ENCODE results near the gene NDUFAF2.
"Not testable (repeated sequence)": the region's sequence is repeated elsewhere in the genome, so short reads cannot be mapped to it uniquely, and the experiment has no call there.

The NDUFAF2 gene

DNA sequence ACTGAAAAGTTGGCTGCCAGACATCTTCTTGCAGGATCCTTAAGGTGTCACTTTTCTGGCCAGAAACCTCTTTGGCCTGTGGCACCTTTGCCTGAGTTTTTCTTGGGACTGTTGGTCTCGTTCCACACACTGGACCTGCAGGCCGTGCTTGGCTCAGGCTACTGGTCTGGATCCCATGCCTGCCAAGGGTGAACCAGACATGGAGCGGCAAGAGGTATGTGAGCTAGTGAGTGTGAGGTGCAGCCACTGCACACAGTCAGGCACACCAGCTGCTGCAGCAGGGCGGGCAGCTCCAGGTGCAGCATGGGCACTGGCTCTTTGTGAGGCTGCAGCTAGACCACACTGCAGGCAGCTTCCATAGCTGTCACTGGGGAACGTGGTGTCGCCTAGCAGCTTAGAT, 47.9 kb downstream of the NDUFAF2 start:
- no peak for DNase-seq (ENCODE audit: low read depth, low spot score)

DNA sequence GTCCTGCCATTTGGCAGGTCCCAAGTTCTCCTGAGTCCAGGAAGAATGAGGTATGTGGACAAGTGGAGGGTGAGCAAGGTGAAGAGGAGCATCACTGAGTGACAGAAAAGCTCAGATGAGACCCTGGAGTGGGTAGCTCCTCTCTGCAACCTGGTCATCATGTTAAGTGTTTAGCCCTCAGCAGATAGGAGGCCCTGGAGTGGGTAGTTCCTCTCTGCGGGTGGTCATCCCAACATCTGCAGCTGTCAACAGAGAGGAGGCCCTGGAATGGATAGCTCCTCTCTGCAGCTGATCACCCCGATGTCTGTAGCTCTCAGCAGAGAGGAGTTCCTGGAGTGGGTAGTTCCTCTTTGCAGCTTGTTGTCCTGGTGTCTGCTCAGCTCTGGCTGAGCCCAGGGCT, 48.4 kb downstream of the NDUFAF2 start:
- no peak for DNase-seq (ENCODE audit: low read depth, low spot score)

DNA sequence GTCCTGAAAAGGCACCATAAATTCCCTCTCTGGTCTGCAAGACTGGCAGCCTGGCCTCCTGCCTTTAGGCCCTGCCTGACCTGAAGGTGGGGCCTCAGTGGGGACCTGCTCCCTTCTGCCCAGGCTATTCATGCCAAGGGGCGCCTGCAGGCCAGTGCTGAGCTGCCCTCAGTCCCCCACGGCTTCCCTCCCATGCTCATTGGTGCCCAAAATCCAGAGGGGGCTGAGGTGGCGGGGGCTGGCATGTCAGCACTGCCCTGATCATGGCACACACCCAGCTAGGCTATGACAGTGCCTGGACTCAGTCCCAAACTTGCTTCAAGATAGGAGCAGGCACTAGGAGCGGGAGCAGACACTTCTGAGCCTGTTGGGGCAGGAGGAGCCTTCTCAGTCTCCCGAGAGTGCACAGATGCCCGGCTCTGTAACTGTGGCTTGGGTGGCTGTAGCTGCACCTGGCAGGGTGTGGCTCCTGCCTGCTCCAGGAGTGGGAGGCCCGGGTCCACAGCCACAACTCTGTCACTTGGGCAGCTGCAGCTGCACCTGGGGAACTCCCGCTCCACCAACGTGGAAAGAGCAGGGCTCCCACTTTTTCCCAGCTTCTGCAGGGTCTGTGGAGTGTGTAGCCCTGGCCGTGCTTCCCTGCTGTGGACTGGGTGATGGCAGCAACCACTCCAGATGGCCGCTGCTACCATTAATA, 49.0 kb downstream of the NDUFAF2 start:
- no peak for DNase-seq (ENCODE audit: low read depth, low spot score)

DNA sequence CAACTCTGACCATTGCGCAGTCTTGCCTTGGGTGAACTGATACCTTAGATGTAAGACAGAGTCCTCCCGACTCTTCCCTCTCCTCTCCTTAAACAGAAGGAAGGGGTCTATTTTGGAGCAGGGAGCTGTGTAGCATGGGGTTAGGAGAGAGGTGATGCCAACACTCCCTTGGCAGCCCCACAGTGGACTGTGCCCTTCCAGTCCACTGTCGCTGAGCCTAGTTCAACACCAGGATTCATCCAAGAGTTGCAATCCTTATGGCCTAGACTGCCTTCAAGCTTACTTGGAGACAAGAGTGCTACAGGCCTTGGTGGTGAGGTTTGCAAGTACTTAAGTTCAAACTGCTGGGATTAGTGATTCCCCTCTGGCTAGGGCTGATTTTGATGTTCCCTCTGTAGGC, 51.4 kb downstream of the NDUFAF2 start:
- no peak for DNase-seq (ENCODE audit: low read depth, low spot score)

DNA sequence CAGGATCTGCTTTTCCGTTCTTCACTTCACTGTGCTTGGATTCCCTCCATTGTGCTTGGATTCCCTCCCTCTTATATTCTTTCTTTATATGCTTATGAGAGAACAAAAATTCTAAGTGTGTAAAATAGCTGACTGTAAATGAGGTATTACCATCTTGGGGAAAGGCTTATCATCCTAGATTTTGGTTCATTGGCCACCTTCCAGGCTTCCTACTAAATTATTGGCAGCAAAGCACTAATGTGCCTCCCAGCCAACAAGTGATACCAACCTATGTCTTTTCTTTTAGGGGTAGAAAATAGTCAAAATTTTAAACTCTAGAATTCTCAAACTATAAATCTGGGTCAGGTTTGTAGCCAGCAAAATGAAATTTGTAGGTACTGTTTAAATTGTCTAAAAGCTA, 52.7 kb downstream of the NDUFAF2 start:
- DNase-seq (ENCODE audit: low read depth, low spot score) = no peak

DNA sequence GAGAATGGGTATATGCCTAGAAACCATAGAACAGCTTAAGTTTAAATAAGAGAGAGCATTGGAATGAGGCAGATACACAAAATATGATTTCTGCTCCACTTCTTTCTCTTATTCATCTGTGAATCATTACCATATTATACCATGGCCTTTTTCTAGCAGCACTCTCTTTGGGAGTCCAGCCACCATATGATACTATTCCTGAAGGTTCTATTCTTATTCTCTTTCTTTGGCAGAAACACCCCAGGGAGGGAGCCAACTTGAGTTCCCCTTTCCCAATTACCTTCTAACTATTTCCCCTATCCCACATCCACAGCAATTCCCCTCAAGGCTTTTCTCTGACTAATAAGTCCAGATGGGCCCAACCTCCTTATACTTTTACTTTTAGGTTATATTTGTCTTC, 55.9 kb downstream of the NDUFAF2 start:
- no peak for DNase-seq (ENCODE audit: low read depth, low spot score)

DNA sequence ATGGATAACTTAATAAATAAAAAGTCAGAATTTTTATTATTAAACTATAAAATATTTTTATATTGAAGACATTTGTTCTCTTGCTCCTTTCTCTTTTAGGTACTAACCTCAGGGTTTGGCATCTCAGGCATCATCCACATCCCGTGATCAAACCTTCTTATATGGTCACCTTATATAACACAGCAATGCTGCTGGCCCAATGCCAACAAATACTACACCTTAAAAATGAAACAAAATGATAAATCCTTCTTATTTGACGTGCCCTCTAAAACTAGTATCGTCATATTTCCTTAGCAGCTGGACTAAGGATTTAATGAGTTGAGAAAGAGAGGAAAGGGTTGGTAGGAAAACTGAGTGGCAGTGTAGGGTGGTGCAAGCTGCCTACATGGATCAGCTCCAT, 56.6 kb downstream of the NDUFAF2 start:
- DNase-seq (ENCODE audit: low read depth, low spot score) = no peak

DNA sequence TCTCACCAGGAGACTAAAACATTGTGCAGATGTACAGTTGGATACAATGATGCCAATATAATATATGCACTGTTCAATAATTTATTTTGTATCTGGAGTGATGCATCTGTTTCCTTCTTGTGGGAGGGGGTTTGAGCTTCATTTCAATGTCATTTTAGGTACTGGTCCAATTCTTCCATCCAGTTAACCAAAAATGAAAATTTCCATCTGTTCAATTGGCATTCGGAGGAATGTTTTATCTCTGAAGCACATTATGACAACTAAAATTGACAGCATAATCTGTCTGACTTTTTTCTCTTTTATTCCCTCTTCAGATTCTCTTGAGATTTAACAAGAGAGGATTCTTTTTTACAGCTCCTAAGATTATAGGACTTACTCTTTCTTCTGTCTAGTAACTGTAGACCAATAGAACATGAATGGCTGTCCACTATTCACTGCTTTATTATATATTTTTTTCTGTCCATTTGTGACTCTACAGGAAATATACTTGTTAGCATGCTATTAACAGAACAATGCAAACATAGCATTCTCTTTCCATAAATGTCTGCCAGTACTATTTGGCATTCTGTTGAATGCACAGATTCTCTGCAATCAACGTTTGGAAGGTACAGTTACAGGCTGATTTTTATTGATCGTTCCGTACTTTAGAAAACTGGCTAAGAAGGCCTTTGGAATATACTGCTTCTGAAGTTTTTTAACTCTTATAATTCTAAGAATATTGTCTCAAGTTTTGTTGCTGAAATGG, 57.8 kb downstream of the NDUFAF2 start:
- no peak for DNase-seq (ENCODE audit: low read depth, low spot score)

DNA sequence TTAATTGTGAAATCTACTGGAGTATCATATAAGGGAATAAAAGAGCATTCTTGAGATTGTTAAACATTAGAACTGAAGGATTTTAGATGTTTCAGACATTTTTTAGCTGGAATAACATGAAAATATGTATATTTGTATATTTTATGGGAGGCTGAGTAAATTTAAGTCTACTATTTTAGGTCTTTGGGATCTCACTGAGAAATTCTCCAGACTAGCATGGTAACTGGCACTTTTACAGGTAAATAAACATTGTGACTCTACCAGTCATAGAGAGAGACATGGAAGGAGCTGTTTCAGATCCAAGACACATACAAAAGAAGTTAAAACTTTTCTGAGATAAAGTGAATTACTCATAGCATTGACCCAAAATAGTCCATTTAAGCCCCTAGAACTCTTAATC, 59.4 kb downstream of the NDUFAF2 start:
- DNase-seq (ENCODE audit: low read depth, low spot score) = no peak

DNA sequence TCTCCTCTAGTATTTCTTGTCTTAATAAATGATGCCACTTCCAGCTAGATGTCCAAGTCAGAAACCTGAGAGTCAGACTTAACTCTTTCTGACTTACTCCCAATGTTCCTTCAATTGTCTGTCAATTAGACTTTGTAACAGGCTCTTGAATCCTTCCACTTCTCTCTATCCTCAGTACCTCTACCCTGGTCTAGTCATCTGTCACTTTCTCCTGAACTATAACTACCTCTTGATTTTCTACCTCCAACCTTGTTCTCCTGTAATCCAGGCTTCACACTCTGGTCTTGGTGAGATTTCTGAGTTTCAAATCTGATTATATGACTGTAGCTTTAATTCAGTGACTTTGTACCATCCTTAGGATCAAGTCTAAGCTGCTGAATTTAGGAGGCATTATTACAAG, 64.9 kb downstream of the NDUFAF2 start:
- DNase-seq (ENCODE audit: low read depth, low spot score) = no peak

DNA sequence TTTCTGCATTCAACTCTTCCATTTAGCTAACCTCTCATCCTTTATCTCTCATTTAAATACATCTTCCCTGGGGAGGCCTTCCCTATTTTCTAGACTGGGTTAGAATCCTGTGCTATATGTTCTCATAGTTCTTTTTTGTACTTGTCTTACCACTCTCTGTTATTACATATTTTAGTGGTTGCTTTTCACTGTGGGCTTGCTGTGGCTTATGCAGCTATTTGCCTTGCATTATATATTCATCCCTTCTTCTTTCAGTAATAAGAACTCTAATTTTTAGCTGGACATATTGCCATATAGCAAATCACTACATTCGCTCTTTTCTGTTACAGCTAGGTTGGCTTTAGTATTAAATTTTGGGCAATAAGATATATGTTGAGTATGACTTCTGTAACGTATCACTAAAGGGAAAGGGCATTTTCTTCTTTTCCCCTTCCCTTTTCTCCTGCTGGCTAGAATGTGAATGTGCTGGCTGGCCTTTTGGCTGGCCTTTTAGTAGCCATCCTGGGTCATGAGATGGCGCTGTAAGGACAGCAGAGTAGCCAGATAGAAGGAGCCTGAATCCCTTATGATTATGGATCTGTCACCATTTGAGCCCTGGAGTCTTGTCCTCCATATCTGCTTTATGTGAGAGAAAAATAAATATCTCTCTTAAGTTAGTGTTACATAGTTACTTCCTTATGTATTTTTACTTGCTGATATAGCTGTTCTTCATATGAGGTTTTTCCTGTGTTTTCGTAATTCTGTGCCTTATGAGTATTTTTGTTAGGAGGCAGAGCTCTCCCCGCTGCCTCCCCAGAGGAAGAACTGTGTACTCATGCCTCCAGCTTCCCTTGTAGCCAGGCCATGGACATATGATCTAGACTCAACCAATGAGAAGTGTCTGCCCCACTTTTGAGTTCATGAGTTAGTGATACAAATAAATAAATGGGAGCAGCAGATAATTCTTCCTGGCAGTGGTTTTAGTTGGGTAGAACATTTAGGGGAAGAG, 65.8 kb downstream of the NDUFAF2 start:
- DNase-seq (ENCODE audit: low read depth, low spot score) = no peak

DNA sequence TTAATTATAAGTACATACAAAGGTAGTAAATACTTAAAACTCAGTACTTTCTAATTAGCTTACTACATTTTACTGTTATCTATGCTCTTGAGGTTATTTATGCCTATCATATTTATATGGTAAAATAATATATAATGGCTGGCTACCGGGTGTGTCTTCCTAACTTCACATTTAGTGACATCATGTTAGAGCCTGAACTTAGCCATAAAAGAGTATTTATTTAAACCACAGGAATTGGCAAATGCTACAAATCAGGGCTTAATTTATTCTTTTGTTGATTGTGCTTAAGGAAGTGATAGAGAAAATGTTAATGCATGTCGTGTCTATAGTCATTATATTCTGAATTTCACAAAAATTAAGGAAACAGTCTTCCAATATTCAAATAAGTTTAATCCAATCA, 73.1 kb downstream of the NDUFAF2 start:
- DNase-seq (ENCODE audit: low read depth, low spot score) = no peak

DNA sequence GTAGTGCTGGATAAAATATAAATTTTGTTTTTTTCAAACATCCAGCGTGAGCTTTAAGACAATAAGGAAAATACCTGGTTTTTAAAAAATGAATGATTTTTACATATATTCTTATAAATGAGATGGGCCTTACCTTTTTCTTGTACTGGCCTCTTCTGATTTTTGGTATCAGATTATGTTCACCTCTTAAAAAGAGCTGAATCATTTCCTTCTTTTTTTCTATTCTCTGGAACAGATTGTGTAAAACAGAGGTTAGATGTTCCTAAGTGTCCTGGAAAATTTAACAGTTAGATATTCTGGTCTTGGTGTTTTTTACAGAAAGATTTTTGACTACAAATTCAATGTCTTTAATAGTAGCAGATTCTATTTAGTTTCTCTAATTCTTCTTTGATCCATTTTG, 74.6 kb downstream of the NDUFAF2 start:
- DNase-seq (ENCODE audit: low read depth, low spot score) = no peak

DNA sequence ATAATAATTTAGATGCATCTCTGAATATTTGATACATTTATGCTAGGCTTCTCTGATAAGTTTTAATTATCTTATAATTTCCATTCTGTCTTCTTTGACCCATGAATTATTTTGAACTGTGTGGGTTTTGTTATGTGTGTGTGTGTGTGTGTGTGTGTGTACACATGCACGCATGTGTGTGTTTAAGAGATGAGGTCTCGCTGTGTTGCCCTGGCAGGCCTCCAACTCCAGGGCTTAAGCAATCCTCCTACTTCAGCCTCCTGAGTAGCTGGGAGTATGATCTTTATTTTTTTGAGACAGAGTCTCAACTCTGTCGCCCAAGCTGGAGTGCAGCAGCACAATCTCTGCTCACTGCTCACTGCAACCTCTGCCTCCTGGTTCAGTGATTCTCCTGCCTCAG, 75.4 kb downstream of the NDUFAF2 start:
- no peak for DNase-seq (ENCODE audit: low read depth, low spot score)

DNA sequence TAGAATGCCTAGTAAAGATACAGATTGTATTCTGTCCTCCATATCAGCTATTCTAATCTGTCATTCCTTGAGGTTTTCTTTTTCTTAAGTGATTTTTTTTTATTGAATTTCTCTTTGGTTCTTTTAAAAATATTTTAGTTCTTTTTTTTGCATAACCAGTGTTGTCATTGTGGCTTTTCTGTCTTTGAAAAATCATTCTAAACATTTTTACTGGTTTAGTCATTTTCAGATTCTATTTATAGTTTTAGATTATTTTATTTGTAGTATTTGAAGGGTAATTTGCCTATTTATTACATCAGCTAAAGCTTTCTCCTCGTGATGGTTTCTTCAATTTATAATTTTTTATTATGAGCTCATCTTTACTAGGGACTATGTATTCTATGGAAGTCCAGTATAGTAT, 78.1 kb downstream of the NDUFAF2 start:
- DNase-seq (ENCODE audit: low read depth, low spot score) = no peak

DNA sequence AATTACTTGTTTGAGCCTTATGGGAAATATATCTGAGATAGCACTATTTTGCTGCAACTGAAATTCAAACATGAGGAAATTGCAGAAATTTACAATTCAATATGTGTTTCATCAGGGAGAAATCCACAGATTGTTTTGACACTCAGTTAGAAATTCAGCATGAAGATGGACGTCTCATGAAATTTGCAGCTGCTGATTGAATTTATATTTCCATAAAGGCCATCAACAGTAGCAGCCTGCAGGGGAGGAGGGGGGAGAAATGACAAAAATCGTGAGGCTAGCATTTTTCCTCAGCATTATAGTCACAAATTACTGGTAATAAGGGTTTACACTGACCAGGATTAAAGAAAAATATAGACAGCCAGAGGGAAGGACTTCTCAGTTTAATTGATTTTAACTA, 81.0 kb downstream of the NDUFAF2 start:
- no peak for DNase-seq (ENCODE audit: low read depth, low spot score)

DNA sequence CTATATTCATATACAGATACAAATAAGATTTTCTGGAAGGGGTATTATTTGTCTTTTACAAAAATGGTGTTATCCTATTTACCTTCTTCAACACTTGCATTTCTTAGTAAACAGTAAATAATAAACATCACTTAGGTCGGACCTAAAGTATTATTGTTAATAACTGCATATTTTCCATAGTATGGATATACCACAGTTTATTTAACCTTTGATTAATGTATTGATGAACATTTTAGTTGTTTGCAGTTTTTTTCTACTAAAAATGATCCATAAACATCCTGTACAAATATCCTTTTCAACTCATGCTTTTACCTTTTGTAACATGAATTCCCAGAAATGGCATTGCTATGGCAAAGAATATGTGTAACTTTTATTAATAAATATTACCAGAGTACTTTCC, 83.4 kb downstream of the NDUFAF2 start:
- DNase-seq (ENCODE audit: low read depth, low spot score) = no peak

DNA sequence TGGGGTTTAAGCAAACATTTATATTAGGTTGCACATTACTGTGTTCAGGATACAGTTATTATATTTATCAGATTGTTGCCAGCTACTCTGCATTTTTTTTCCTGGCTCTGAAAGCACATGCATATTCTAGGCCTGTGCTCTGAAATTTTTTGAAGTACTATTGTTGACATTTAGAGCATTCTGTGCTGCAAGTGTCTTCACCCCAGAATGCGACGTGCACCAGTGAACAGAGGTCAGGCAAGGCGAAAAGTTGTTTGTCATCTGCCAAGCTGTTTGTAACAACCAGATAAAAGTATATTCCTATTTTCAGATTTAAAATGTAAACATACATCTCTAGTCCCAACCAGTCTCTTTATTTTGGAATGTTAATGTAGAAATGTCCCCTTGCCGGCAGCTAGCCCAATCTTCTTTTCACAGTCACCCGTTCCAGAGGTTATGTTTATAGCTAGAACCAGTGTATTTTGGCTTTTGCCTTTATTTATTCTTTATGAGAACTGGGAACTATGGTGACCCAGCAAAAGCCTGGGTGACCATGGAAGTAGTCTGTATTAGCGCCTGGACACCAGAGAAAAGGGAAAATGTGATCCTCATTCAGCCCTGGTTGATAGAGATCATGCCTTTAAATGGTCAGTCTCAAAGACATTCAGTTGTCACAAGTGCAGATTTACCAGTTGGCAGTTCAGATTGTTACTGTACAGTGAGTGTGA, 84.6 kb downstream of the NDUFAF2 start:
- DNase-seq (ENCODE audit: low read depth, low spot score) = no peak

DNA sequence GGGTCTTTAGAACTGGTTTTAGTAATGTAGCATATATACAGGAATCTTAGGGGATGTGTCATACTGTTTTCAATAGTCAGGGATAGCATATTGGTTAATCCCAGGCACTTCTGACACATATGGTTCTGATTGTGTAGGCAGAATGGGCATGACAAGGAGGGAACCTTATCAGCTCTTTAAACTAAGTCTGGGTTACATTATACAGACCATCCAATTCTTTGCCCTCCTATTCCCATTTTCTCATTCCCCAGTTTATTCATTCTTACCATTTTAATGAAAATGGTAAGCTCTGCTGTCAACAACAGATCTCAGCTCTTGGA, 85.1 kb downstream of the NDUFAF2 start:
- DNase-seq (ENCODE audit: low read depth, low spot score) = no peak

DNA sequence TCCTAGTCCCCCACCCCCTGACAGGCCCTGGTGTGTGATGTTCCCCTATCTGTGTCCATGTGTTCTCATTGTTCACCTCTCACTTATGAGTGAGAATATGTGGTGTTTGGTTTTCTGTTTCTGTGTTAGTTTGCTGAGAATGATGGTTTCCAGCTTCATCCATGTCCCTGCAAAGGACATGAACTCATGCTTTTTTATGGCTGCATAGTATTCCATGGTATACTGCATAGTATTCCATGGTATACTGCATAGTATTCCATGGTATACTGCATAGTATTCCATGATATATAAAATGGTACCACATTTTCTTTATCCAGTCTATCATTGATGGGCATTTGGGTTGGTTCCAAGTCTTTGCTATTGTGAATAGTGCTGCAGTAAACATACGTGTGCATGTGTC, 86.3 kb downstream of the NDUFAF2 start:
- not testable (repeated sequence) for DNase-seq (ENCODE audit: low read depth, low spot score)

DNA sequence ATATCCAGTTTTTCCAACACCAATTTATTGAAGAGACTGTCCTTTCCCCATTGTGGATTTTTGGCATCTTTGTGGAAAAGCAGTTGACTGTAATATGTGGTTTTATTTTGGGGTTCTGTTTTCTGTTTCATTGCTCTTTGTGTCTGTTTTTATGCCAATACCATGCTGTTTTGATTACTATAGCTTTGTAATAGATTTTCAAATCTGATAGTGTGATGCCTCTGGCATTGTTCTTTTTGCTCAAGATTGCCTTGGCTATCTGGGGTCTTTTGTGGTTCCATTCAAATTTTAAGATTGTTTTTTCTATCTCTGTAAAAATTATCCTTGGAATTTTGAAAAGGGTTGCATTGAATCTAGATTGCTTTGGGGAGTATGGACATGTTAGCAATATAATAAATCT, 99.5 kb downstream of the NDUFAF2 start:
- no peak for DNase-seq (ENCODE audit: low read depth, low spot score)

DNA sequence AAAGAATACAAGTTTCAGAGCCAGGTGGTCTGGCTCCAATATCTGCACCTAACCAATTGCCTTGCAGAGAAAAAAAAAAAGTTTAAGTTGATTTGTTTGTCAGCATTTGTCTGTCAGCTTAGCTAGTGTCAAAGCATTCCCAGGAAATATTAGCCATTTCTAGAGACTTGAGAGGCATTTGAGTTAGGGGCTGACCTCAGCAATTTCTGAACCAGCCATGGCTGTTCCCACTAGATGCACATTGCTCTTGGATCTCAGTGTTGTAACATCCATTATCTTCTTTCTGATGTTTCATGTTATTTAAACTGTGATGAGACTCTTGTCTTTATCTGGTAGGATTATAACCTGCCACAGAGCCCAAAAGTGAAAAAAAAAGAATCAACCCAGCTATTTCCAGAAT, 102.3 kb downstream of the NDUFAF2 start:
- no peak for DNase-seq (ENCODE audit: low read depth, low spot score)
